HG03196 (cell line): ENCODE results near the gene CERK.
"Not testable (repeated sequence)": the region's sequence is repeated elsewhere in the genome, so short reads cannot be mapped to it uniquely, and the experiment has no call there.

Experiments
- ATAC-seq: cut with Tn5 transposase; IDR thresholded peaks from one replicate; pipeline ENCODE4 v1.9.1; 2021; ENCODE audit not compliant: unreplicated experiment

CERK gene, protein sequence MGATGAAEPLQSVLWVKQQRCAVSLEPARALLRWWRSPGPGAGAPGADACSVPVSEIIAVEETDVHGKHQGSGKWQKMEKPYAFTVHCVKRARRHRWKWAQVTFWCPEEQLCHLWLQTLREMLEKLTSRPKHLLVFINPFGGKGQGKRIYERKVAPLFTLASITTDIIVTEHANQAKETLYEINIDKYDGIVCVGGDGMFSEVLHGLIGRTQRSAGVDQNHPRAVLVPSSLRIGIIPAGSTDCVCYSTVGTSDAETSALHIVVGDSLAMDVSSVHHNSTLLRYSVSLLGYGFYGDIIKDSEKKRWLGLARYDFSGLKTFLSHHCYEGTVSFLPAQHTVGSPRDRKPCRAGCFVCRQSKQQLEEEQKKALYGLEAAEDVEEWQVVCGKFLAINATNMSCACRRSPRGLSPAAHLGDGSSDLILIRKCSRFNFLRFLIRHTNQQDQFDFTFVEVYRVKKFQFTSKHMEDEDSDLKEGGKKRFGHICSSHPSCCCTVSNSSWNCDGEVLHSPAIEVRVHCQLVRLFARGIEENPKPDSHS

DNA sequence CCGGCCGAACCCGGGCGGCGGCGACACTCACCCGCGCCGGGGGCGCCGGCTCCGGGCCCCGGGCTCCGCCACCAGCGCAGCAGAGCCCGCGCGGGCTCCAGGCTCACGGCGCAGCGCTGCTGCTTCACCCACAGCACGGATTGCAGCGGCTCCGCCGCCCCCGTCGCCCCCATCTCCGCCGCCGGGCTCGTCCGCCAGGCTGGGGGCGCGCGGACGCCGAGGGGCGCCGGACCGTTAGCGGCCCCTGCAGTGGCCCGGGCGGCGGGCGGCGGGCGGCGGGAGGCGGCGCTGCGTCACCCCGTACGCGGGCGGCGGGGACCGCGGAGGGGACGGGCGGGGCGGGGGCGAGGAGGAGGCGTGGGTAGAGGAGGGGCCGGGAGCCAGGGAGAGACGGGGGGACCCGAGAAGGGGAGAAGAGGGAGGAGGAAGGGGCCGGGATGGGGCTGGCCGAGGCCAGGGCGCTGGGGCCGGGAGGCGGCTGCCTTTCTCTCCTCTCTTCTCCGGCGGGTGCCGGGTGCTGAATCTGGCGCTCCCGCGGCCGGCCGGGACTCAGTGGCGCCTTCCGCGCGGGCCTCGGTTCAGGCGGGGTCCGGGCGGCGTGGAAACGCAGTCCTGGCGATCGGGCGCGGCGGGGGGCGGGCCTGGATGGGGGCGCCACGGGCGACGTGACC is at the start of gene CERK:
Gene CERK, minus strand, starts transcription at position 277 of the 671 bp plus-strand sequence. Its CDS starts 104 bp downstream, at position 173.
- peak; percentile 34 for ATAC-seq

DNA sequence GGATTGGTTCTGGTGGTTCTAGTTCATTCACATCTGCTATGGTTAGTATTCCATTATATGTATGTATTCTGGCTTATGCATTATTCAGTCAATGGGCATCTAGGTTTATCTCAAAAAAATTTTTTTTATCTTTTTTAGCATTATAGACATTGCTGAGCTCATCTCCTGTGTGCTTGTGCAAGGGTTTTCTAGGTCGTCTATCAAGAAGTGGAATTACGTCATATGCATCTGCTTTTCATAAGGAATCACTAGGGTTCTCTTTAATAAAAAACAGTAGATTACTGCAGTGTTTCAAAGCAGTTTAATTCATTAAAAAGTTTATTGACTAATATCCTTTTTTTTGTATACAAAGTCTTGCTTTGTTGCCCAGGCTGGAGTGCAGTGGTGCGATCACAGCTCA is 45.7 kb upstream of the CERK start:
- no peak for ATAC-seq

DNA sequence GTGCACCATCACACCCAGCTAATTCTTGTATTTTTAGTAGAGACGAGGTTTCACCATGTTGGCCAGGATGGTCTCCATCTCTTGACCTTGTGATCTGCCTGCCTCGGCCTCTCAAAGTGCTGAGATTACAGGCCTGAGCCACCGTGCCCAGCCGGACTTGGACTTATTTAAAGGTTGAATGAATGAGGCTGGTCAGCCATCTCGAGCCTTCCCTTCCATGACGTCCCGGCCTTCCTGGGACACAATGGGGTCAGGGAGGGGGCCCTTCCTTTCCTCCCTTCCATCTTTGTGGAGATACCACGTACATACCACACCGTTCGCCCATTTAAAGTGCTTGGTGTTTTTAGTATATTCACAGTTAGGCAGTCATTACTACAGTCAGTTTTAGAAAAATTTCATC is 44.1 kb upstream of the CERK start:
- not testable (repeated sequence) for ATAC-seq

DNA sequence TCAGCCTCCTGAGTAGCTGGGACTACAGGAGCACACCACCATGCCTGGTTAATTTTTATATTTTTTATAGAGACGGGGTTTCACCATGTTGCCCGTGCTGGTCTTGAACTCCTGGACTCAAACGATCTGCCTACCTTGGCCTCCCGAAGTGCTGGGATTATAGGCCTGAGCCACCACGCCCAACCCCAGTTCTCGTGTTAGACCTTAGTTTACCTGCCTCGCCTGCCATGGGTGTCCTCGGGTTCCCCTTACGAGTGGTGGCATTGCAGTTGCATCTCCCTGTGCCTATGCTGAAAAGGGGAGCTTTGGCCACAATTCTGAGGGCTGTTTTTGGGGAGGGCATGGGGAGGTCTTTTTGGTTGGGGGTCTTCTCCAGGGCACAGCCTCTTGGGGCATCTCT is 43.2 kb upstream of the CERK start:
- no peak for ATAC-seq

DNA sequence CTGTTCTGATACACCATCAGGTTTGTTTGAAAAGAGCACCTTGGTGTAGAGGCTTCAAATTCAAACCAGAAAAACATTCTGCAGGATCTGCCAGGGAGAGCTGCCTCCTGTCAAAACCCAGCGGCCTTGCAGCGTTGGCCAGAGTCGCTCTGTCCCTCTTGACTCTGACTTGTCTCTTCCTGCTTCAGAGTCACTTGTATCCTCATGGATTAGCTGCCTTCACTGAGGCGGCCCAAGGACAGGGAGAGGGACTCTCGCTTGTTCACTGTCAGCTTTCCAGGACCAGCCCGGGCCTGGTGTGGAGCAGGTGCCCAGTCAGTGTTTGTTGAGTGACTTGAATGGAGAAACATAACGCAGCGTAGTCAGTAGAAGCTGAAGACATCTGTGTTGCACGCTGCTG is 42.4 kb upstream of the CERK start:
- no peak for ATAC-seq

DNA sequence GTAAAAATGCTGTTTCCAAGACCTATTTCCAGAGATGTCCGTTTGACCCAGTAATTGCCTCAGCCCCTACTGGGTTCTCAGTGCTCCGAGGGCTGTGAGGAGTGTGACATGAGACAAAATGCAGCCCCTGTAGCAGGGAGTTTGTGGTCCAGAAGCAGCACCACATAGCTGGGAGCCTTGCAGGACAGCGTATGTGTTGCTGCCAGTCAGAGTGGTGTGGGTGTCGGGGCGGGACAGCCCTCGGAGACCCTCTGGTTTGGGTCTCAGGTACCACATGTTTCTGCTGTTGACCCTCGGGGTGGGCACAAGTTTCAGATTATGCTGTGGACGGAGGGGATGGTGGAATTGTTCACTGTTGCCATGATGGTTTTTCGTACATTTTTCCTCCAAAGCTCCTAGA is 41.6 kb upstream of the CERK start:
- no peak for ATAC-seq

DNA sequence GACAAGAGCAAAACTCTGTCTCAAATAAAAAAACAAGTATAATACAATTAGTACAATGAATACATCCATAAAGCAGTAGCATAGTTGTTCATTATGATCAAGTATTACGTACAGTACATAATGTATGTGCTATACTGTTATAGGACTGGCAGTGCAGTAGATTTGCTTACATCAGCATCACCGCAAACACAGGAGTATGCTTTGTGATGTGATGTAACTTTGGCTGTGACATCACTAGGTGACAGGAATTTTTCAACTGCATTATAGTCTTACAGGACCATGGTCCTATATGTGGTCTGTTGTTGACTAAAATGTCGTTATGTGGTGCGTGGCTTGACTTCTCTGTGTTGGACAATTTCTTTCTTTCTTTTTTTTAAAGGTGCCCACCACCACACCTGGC is 41.0 kb upstream of the CERK start:
- no peak for ATAC-seq

DNA sequence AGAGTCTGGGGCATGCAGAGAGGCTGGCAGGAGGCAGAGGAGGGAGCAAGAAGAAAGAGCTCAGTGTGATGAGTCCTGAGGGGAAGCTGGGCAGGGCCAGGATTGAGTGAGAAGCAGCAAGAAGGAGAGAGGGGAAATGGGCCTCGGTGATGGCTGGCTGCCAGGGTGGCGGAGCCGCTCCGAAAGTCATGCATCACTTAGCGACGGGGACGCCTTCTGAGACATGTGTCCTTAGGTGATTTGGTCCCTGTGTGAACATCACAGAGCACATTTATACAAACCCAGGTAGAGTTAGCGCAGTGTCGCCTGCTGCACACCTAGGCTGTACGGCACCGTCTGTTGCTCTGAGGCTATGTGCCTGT is 39.5 kb upstream of the CERK start:
- no peak for ATAC-seq

DNA sequence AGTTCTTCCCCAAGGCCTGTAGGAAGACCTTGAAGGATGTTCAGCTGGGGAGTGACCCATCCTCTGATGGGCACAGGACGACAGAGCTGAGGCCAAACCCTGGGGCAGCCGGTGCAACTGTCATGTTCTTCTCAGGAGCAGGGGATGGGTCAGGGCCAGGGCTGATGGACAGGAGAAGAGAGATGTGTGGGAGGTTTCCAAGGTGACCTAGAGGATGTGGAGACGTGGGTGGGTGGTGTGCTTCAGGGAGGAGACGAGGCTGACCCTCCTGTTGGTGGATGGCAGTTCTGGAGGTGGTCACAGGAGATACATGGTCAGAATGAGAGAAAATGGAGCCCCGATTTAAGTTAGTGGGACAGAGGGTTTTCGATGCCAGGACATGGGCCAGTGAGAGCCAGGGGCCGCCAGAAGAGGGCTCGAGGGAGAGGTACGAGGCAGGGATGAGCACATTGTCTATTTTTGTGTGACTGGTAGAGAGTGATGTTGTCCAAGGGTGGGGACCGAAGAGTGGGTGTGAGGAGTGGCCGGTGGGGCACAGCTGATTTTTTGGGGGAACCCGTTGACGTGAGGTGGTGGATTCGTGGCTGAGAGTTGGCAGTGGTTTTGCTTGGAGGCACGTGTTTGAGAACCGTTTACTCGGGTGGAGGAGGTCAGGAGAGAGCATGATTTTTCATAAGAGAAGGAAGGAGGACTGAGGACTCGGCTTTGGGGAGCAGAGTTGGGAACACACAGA is 39.0 kb upstream of the CERK start:
- ATAC-seq: no peak

DNA sequence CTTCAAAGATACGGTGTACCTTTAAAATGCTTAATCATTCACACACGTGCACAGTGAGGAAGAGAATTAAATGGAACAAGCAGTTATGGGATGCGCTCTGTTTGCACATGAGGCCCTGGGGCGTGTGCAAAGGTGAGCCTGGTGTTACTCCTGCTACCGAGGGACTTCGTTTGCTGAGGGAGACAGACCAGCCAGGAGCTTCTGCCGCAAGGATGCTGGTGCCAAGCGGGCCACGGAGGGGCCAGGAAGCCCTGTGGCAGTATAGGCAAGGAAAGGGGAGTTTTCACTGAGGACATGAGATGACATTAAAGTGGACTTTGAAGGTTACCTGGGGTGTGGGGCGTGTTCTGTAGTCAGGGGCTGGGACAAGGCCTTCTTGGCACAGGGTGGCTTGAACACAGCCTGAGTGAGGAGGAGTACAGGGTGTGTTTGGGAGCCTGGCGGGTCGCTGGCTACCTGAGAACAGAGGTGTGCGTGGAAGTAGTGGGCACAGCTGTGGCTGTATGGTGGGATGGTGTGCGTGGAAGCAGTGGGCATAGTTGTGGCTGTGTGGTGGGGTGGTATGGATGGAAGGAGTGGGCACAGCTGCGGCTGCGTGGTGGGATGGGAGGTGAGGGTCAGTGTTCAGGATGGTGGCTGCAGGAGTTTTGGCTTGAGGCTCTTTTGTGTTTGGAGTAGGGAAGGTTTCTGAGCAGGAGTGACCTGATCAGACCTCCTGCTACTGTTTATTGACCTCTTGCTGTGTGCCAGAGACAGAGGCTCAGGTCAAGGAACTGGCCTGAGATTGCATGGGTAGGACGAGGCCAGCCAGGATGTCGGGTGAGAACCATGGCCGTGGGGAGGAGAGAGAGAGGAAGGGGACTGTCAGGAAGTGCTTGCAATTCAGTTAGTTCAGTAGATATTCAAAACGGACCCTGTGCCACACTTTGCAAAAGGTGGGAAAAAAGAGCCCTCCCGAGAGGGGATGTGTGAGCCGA is 38.1 kb upstream of the CERK start:
- ATAC-seq: no peak

DNA sequence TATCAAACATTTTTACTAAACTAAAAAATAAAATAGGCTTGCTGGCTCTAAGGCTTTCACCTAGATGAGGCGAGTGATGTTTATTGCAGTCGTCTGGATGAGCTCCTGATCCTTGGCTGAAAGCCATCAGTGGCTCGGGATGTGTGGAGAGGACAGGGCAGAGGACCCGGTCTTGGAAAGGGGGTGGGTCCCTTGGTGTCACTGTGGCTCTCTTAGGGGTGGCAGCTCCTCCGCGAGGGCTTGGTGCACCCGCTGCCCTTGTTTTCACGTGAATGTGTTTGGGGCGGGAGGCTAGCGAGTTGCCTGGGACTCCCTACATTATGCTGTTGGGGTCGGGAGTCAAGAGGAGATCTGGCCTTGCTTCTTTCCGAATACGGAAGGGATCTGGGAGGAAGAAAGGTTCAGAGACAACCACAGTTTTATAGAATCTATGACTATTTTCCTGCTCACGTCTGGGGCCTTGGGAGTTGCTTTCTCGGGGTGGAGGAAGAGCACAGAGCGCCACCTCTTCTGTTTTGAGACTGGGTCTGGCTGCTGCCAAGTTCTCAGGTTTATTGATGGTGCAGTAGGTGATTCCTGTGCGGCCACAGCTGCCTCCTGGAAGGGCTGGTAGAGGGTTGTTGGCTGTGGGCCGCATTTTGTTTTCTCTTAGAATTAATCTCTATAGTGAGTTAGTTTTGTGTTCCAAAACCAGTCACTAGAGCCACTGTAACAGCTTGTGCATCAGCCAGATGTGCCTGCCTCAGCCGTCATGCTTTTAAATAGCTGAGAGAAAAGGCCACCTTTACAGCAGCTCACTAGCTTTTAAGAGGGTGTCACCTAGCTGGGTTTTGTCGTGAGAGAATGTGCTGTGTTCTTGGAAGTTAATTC is 37.2 kb upstream of the CERK start:
- ATAC-seq: no peak

DNA sequence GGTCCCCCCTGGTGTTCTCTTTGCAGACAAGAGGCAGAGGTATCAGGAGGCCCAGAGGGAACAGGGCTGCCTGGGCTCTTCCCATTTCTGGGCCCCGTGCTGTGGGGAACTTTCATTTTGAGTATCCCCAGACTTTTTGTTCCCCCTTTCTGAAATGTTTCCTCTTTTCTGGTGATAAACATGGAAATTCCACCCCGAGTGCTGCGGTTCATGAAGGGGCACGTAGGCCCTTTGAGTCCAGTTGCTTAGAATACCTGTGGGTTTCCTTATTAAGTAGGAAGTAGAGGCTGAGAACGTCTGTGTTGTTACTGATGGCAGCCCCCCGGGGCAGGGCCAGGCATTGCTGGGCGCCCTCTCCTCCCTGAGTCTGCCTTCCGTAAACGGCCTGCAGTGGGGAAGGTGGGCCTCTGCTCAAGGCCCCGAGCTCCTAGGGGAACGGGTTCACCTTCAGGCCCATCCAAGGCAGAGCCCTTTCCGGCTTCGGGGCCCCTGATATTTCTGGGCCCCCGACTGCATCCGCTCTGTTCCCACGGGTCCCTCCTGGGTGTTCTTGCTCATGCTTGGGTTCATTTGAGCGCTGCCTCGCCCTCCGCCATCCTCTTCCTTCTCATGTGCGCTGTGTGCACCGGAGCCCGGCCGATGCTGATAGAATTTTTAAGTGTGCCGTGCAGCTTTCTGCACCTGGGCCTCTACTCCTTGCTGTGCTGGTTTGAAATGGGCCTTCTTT is 36.4 kb upstream of the CERK start:
- ATAC-seq: peak; percentile 36

DNA sequence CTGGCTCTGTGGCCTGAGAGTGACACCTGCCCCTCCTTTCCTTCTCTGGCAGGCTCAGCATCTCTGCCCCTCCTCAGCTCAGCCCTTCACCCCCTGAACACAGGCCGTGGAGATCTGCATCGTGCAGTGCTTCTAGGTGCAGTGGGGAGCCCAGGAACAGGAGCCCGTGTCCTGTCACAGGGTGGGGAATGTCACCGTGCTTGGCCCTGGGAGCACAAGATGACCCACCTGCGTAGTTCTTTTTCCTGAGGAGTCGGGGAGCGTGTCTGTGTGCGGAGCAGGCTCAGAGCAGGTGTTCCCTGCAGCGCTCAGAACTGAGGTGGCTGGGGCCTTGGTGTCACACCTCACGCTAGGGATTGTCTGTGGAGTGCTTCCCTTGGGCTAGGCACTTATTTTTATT is 35.0 kb upstream of the CERK start:
- ATAC-seq: no peak

DNA sequence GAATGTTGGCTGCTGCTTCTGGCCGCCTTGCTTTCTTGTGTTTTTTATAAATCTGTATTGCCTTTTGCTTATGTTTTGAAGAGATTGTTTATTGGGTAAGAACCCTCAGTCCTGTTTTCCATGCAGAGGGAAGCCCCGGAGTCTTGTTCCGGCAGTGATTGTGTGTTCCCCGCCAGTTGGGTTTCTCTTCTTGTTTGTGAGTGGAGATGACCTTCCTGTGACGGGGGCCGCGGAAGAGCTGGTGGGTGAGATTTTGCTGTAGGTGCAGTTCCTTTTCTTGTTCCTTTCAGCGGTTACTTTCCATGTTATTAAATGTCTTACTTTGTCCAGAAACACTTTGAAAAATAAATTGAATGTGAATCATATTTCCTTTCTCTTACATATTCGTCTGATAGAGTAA is 32.7 kb upstream of the CERK start:
- ATAC-seq: no peak

DNA sequence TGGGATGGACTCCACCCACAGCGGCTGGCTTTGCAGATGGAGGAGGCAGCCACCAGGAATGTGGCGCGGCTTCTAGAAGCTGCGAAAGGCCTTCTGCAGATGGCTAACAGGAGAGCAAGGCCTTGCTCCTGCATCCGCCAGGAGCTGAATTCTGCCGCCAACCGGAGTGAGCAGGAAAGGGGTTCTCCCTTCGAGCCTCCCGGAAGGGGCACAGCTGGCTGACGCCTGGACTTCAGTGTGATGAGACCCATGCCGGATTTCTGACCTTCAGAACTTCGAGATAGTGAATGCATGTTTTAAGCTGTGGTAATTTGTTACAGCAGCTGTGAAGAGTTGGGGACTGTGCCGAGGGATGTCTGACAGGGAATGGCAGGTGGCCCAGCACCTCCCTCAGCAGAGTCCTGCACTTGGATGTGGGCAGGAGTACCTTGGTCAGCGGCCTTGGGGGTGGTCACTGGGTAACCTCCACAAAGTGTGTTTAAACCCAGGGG is 32.1 kb upstream of the CERK start:
- no peak for ATAC-seq

DNA sequence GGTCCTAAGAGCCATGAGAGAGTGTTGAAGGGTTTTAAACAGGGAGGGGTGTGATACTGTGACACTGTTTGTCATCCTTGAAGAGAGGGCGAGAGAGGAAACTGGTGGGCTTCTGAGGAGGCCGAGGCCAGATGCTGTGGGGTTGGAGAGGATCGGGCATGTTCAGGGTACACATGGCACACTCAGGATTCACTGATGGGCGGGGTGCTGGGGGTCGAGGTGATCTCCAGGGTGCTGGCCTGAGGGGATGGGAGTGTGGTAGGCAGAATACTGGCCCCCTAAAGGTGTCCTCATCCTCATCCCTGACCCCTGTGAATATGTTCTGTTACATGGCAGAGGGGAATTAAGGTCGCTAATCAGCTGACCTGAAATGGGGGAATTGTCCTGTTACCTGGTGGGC is 31.7 kb upstream of the CERK start:
- ATAC-seq: no peak

DNA sequence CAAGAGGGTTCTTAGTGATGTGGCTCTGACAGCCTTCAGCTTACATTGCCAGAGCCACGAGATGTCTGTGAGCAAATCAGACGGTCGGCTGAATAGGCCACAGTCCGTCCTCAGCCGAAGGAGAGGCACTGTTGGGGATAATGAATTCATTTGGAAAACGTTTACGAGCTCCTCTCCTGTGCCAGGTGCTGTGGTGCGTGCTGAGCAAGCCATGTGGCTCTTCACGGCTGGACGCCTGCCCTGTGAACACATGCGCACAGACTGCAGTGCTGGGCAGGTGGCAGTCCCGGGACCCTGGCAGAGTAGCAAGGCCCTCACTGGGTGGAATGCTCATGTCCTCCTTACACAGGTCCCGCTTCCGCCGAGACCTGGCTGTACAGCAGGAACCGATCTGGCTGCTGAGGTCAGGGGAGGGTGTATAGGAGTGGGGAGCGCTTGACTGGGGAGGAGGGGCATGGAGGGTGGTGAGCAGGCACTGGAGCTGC is 31.2 kb upstream of the CERK start:
- ATAC-seq: no peak

DNA sequence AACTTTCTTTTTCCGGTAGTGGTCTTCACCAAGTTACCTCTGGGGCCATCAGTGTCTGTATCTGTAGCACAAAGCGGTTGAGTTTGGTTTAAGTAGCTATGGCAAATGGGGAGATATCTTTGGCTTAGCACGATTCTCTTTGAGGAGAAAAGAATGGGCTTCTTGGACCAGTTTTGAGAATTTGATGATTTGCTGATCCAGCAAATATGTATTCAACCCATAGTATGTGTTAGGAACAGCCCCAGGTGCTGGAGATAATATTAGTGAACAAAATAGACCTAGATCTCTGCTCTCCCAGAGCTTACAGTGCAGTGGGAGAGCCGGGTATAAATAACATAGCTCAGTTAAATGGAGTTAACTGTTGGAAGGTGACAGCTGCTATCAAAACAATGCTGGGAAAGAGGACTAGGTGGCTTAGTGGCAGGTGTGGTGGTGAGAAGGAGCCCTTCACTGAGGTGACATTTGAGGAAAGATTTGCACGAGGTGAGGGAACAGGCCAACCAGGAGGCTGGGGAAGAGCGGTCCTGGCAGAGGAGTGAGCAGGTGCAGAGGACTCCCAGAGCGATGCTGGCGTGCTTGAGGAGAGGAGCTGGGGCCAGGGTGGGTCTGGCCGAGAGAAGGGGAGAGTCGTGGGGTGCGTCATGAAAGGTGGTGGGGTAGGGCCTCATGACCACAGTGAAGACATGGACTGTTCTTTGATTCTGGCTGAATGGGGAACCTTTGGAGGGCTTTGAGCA is 29.4 kb upstream of the CERK start:
- ATAC-seq: no peak
